Umbilical cord (tissue), 2 donors: ENCODE measurements around the gene FKBP4. TPM values are rescaled to one million over a fixed set of nuclear protein-coding genes. Genes with fewer than 3 reads are reported as not detected.
A peak's percentile ranks its signal among the peaks of the same experiment; 100 is the strongest.
"Not testable (repeated sequence)": the region's sequence is repeated elsewhere in the genome, so short reads cannot be mapped to it uniquely, and the experiment has no call there.

Experiments
- DNase-seq: peaks from one replicate; pipeline ENCODE4 v3.0.0-alpha.2; 2015; ENCODE audit warnings: low spot score
- total RNA-seq: library from RNA; depleted of rRNA; stranded (reverse); fragments of >200 nt; gene quantifications from one replicate; pipeline ENCODE4 v1.2.3, GENCODE V29; 2014; ENCODE audit warnings: low replicate concordance; ENCODE audit not compliant: insufficient read depth

FKBP4 gene
- total RNA-seq = 73.2 TPM

- peak; percentile 95 for DNase-seq
Measured at GRCh38 chr12:2794736-2795289, at the start of gene FKBP4. TSS of gene FKBP4 (plus strand) at chr12:2794970. CDS start at chr12:2795140, 170 bp downstream.

DNA sequence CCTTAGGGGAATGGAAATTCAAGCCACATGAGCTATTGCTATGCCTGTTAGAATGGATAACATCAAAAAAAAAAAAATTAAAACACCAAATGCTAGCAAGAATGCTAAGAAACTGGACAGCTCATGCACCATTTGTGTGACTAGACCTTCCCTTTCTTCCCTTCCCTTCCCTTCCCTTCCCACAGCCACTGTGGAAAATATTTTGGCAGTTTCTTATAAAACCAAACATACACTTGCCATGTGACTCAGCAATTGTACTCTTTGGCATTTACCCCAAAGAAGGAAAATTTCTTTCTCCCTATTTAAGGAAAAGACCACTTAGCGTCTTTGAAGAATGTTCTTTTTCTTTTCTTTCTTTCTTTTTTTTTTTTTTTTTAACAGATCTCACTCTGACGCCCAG lies 49.1 kb upstream of the FKBP4 start:
- no peak for DNase-seq

GRCh38 chr12:2749580-2749979 lies 45.2 kb upstream of the FKBP4 start:
- DNase-seq = no peak

- no peak for DNase-seq
Measured at GRCh38 chr12:2750185-2750584, 44.6 kb upstream of the FKBP4 start.

- no peak for DNase-seq
Measured at GRCh38 chr12:2751230-2751629, 43.5 kb upstream of the FKBP4 start.

GRCh38 chr12:2751686-2752085 lies 43.1 kb upstream of the FKBP4 start:
- no peak for DNase-seq

GRCh38 chr12:2752676-2753371 lies 41.9 kb upstream of the FKBP4 start:
- peak; percentile 77 for DNase-seq

DNA sequence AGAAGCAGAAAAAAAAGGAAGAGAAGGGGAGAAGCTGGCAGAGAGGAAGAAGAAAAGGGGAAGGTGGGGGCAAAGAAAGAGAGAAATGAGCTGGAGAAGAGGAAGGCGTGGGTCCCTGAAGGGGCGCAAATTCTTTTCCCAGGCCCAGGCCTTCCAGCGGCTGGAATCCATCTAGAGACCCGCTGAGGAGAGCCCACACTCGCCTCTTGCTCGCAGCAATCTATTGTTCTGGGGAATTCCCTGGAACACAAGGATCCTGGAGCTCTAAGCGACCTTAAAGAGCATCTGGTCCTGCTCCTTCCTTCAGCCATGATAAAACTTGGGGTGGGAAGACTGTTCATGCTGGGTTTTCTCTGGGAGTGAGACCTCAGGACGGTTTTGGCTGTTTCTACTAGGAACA lies 41.2 kb upstream of the FKBP4 start:
- DNase-seq = no peak

GRCh38 chr12:2754208-2754607 lies 40.6 kb upstream of the FKBP4 start:
- no peak for DNase-seq

GRCh38 chr12:2756756-2757155 lies 38.0 kb upstream of the FKBP4 start:
- DNase-seq = no peak

DNA sequence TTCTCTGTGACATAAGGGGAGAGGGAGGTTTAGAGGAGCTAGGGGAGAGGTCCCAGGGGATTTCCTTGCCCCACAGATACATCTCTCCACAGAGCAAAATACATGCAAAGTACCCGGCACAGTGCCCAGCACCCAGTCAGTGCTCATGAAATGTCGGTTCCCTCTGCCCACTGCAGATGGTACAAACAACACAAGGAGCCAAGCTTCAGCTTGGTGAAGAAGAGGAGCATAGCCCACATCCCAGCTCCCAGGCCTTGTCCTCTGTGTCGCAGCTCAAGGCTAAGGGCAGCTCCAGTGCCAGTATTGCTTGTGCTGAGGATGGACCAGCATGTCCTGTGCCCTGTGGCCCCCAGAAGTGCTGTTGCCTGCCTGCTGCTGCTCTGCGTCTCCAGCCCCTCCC lies 35.0 kb upstream of the FKBP4 start:
- DNase-seq = no peak

GRCh38 chr12:2764398-2764797 lies 30.4 kb upstream of the FKBP4 start:
- DNase-seq = no peak

DNA sequence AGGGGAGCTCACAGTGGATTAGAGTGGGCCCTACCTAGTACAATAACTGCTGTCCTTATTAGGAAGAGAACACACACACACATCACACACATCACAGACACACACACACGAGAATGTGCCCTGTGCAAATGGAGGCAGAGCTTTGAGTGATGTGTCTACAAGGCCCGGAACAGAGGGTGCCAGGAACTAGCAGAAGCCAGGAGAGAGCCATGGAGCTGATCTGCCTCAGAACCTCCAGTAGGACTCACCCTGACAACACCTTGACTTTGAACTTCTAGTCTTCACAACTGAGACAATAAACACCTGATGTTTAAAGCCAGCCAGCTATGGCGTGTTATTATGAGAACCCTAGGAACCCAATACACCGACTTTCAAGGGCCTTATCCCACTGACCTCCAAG lies 29.7 kb upstream of the FKBP4 start:
- no peak for DNase-seq

- no peak for DNase-seq
Measured at GRCh38 chr12:2765608-2766007, 29.2 kb upstream of the FKBP4 start.

GRCh38 chr12:2768224-2768961 lies 26.4 kb upstream of the FKBP4 start:
- DNase-seq = no peak

- DNase-seq = no peak
Measured at GRCh38 chr12:2769866-2770533, 24.8 kb upstream of the FKBP4 start.

DNA sequence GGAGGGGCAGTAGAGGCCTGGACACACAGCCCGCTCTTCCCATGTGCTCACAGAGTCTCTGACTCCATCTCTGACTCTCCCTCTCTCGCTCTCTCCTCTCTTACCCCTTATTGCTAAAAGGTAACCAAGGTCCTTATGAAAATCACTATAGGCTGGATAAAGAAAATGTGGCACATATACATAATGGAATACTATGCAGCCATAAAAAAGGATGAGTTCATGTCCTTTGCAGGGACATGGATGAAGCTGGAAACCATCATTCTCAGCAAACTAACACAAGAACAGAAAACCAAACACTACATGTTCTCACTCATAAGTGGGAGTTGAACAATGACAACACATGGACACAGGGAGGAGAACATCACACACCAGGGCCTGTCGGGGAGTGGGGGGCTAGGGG lies 24.2 kb upstream of the FKBP4 start:
- DNase-seq = not testable (repeated sequence)

DNA sequence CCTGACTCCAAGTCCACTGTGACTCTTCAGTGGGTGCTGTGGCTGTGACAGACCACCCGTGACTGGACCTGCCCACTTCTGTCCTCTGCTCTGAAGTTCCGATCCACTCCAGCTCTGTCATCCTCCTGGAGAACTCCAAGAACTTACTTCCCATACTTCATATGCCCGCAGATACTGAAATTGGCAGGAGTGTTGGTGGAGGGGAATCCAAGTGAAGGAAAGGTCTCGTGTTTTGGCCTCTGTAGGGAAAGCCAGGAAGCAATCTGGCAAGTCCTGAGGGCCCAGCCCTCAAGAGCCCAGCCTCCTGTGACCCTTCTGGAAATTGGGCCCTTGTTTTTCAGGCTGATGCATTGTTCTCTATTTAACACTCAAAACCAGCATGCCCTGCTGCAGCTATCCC lies 22.4 kb upstream of the FKBP4 start:
- DNase-seq = no peak

- no peak for DNase-seq
Measured at GRCh38 chr12:2773199-2773875, 21.4 kb upstream of the FKBP4 start.

DNA sequence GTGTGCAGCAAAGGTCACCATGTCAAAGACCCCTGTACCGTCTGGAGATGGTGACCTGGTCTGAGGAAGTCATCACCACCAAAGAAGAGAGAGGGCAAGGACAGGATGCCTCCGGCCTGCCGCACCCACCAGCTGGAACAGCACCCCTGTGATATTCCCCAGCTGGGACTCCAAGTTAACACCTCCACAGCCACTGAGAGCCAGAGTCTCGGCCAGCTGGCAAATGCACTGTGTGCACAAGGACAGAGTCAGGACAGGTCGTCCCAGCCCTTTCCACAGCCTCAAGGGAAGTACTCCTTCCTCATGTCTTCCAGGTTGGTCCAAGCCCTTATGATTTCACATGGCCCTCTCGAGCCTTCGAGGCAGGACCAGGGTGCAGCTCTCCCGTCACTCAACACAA lies 19.3 kb upstream of the FKBP4 start:
- DNase-seq = no peak

DNA sequence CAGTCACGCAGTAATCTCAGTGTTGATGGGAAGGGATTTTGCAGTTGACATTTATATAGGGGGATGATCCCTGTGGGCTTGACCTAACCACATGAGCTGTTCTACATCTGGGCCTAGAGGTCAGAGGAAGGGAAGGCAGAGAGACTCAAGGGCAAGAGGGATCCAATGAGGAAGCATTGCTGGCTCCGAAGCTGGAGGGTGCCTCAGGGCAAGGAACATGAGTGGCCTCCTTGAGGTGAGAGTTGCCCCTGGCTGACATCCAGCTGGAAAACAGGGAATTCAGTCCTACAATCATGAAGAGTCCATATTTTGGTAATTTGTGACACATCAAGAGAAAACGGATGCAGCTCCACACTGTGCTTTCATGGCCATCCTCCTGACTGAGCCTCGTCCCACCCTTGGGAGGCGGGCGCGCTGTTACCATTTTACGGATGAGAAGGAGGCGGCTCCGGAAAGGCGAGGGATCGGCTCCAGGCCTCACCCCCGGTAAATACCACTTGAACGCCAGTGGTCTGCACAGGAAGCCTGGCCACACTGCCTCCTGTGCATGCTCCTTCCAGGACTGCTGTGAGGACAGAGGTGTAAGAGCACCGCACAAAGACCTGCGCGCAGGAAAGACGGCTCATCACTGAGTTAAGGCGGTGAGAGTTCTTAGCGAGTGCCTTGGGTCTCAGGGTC lies 18.5 kb upstream of the FKBP4 start:
- no peak for DNase-seq
